H4 (cell line): ENCODE data around the gene THAP7. TPM values are rescaled to one million over a fixed set of nuclear protein-coding genes. Genes with fewer than 3 reads are reported as not detected.
"Not testable (repeated sequence)": the region's sequence is repeated elsewhere in the genome, so short reads cannot be mapped to it uniquely, and the experiment has no call there.

Experiments
- DNase-seq: peaks from one replicate; pipeline ENCODE4 v3.0.0-alpha.2; 2015; ENCODE audit warnings: low spot score
- total RNA-seq: library from RNA; depleted of rRNA; stranded (reverse); fragments of >200 nt; shearing (Covaris generic); gene quantifications from 2 replicates; pipeline ENCODE4 v1.2.3, GENCODE V29; 2014; rRNA removed

THAP7 gene
- 41.8 and 45.8 TPM in 2 replicates for total RNA-seq

GRCh38 chr22:21001601-21002325 lies at the start of gene THAP7:
Gene THAP7 (minus strand): TSS chr22:21002118. CDS start chr22:21001911, 207 bp downstream.
- peak; percentile 84 for DNase-seq

- no peak for DNase-seq
Observed at GRCh38 chr22:21051145-21051830, 49.4 kb upstream of the THAP7 start.

GRCh38 chr22:21048965-21049364 lies 47.0 kb upstream of the THAP7 start:
- not testable (repeated sequence) for DNase-seq

GRCh38 chr22:21048448-21048847 lies 46.5 kb upstream of the THAP7 start:
- not testable (repeated sequence) for DNase-seq

GRCh38 chr22:21047730-21048129 lies 45.8 kb upstream of the THAP7 start:
- no peak for DNase-seq

- no peak for DNase-seq
Observed at GRCh38 chr22:21047035-21047661, 45.2 kb upstream of the THAP7 start.

- DNase-seq: peak; percentile 82
Observed at GRCh38 chr22:21045585-21046294, 43.8 kb upstream of the THAP7 start, which contains the start of gene LRRC74B. Gene LRRC74B (plus strand): TSS chr22:21045946. CDS start chr22:21045987, 41 bp downstream.

GRCh38 chr22:21044931-21045584 lies 43.1 kb upstream of the THAP7 start:
- no peak for DNase-seq

GRCh38 chr22:21043860-21044535 lies 42.1 kb upstream of the THAP7 start:
- DNase-seq: no peak

GRCh38 chr22:21042978-21043859 lies 41.3 kb upstream of the THAP7 start:
- DNase-seq: no peak

- DNase-seq: no peak
Observed at GRCh38 chr22:21041937-21042336, 40.0 kb upstream of the THAP7 start.

GRCh38 chr22:21039158-21039557 lies 37.2 kb upstream of the THAP7 start:
- not testable (repeated sequence) for DNase-seq

- DNase-seq: no peak
Observed at GRCh38 chr22:21038405-21038804, 36.5 kb upstream of the THAP7 start.

GRCh38 chr22:21034989-21035388 lies 33.1 kb upstream of the THAP7 start:
- no peak for DNase-seq

GRCh38 chr22:21033895-21034294 lies 32.0 kb upstream of the THAP7 start:
- DNase-seq: no peak

- no peak for DNase-seq
Observed at GRCh38 chr22:21032868-21033688, 31.2 kb upstream of the THAP7 start.

- no peak for DNase-seq
Observed at GRCh38 chr22:21032037-21032867, 30.3 kb upstream of the THAP7 start, which contains the start of gene SLC7A4. Gene SLC7A4 (minus strand): TSS chr22:21032561. CDS start chr22:21031812, 749 bp downstream.

GRCh38 chr22:21031545-21032036 lies 29.7 kb upstream of the THAP7 start:
- no peak for DNase-seq
